WTC11 (cell line): ENCODE data around the gene IL16. TPM values are rescaled to one million over a fixed set of nuclear protein-coding genes. Genes with fewer than 3 reads are reported as not detected.

Experiments used
- ATAC-seq: fragments of 200-7000 bp; cut with Tn5 transposase; 2 replicates; pipeline ENCODE4 v1.10.0; 2021; ENCODE audit warnings: mild to moderate bottlenecking, moderate library complexity
- CTCF ChIA-PET: fragments of 300-600 bp; sonication (Branson Sonifier 250); formaldehyde crosslinking; loops from one replicate; lab custom pipeline; 2021; ENCODE audit warnings: antibody characterized with exemption; lab: Charles Lee
- POLR2A ChIA-PET: fragments of 350-600 bp; sonication (Branson Sonifier 250); formaldehyde crosslinking; loops from one replicate; lab custom pipeline; 2021; ENCODE audit warnings: antibody characterized with exemption; lab: Charles Lee
- DNase-seq: peaks from one replicate; pipeline ENCODE4 v3.0.0; 2021; ENCODE audit warnings: low spot score
- H3K27ac Mint-ChIP-seq: 2 replicates; pipeline ENCODE4 v1.8.0; 2021; ENCODE audit warnings: mixed read lengths
- H3K27me3 Mint-ChIP-seq: 2 replicates; pipeline ENCODE4 v1.8.0; 2021; ENCODE audit warnings: low read depth, mild to moderate bottlenecking, moderate library complexity, mixed read lengths
- H3K36me3 Mint-ChIP-seq: 2 replicates; pipeline ENCODE4 v1.8.0; 2021; ENCODE audit warnings: mixed read lengths
- H3K4me1 Mint-ChIP-seq: 2 replicates; pipeline ENCODE4 v1.8.0; 2022; ENCODE audit warnings: mixed read lengths
- H3K4me3 Mint-ChIP-seq: 2 replicates; pipeline ENCODE4 v1.8.0; 2021; ENCODE audit warnings: mild to moderate bottlenecking, moderate library complexity, mixed read lengths
- H3K9me3 Mint-ChIP-seq: 2 replicates; pipeline ENCODE4 v1.8.0; 2021; ENCODE audit warnings: mixed read lengths
- E2F4 ChIP-seq: sonication (generic); formaldehyde crosslinking; IDR thresholded peaks from 2 replicates; pipeline ENCODE4 v1.8.1; 2022; ENCODE audit warnings: low read depth, mild to moderate bottlenecking, moderate library complexity, missing genetic modification reagents, borderline replicate concordance
- ELF4 ChIP-seq: sonication (generic); formaldehyde crosslinking; IDR thresholded peaks from 2 replicates; pipeline ENCODE4 v1.8.1; 2022; ENCODE audit warnings: low read depth, mild to moderate bottlenecking, moderate library complexity, missing genetic modification reagents
- EMX1 ChIP-seq: fragments of 250-450 bp; sonication (Bioruptor Pico); IDR thresholded peaks from 2 replicates; pipeline ENCODE4 v1.8.0; 2021; ENCODE audit warnings: mild to moderate bottlenecking
- FOXP4 ChIP-seq: sonication (generic); formaldehyde crosslinking; IDR thresholded peaks from 2 replicates; pipeline ENCODE4 v1.8.0; 2022; ENCODE audit warnings: mild to moderate bottlenecking, missing genetic modification reagents
- IRF2 ChIP-seq: sonication (generic); formaldehyde crosslinking; IDR thresholded peaks from 2 replicates; pipeline ENCODE4 v1.8.0; 2022; ENCODE audit warnings: low read depth, missing genetic modification reagents, borderline replicate concordance
- JAZF1 ChIP-seq: fragments of 250-450 bp; sonication (Bioruptor Pico); IDR thresholded peaks from 2 replicates; pipeline ENCODE4 v1.9.0; 2021; ENCODE audit warnings: moderate library complexity, mild to moderate bottlenecking, inconsistent platforms
- MYBL2 ChIP-seq: sonication (generic); formaldehyde crosslinking; IDR thresholded peaks from 2 replicates; pipeline ENCODE4 v1.8.1; 2023; ENCODE audit warnings: mild to moderate bottlenecking, moderate library complexity, missing genetic modification reagents
- NFATC4 ChIP-seq: fragments of 250-450 bp; sonication (Bioruptor Pico); IDR thresholded peaks from 2 replicates; pipeline ENCODE4 v1.9.0; 2021; ENCODE audit warnings: mild to moderate bottlenecking
- NFYB ChIP-seq: sonication (generic); formaldehyde crosslinking; conservative IDR thresholded peaks from 2 replicates; pipeline ENCODE4 v1.8.0; 2022; ENCODE audit warnings: low read depth, missing genetic modification reagents
- NR1H2 ChIP-seq: sonication (generic); formaldehyde crosslinking; IDR thresholded peaks from 2 replicates; pipeline ENCODE4 v1.9.0; 2021; ENCODE audit warnings: mild to moderate bottlenecking, moderate library complexity, missing genetic modification reagents
- NR2C2 ChIP-seq: sonication (generic); formaldehyde crosslinking; IDR thresholded peaks from 2 replicates; pipeline ENCODE4 v1.8.0; 2022; ENCODE audit warnings: mild to moderate bottlenecking, missing genetic modification reagents
- OVOL2 ChIP-seq: fragments of 250-450 bp; sonication (Bioruptor Pico); IDR thresholded peaks from 2 replicates; pipeline ENCODE4 v1.9.0; 2021; ENCODE audit warnings: mild to moderate bottlenecking, borderline replicate concordance
- RELA ChIP-seq: sonication (generic); formaldehyde crosslinking; IDR thresholded peaks from 2 replicates; pipeline ENCODE4 v1.8.1; 2022; ENCODE audit warnings: missing genetic modification reagents, mild to moderate bottlenecking, borderline replicate concordance
- SP1 ChIP-seq: sonication (generic); formaldehyde crosslinking; conservative IDR thresholded peaks from 2 replicates; pipeline ENCODE4 v1.8.1; 2022; ENCODE audit warnings: missing genetic modification reagents
- ZNF138 ChIP-seq: sonication (generic); formaldehyde crosslinking; conservative IDR thresholded peaks from 2 replicates; pipeline ENCODE4 v1.8.1; 2022; ENCODE audit warnings: mild to moderate bottlenecking, moderate library complexity, missing genetic modification reagents
- ZNF232 ChIP-seq: sonication (generic); formaldehyde crosslinking; IDR thresholded peaks from 2 replicates; pipeline ENCODE4 v1.8.0; 2022; ENCODE audit warnings: mild to moderate bottlenecking, missing genetic modification reagents
- ZNF317 ChIP-seq: sonication (generic); formaldehyde crosslinking; IDR thresholded peaks from 2 replicates; pipeline ENCODE4 v1.8.1; 2023; ENCODE audit warnings: low read depth, mild to moderate bottlenecking, moderate library complexity, missing genetic modification reagents, borderline replicate concordance
- ZNF416 ChIP-seq: fragments of 250-450 bp; sonication (Bioruptor Pico); IDR thresholded peaks from 2 replicates; pipeline ENCODE4 v1.9.0; 2021; ENCODE audit warnings: mild to moderate bottlenecking, inconsistent platforms
- ZNF532 ChIP-seq: fragments of 250-450 bp; sonication (Bioruptor Pico); IDR thresholded peaks from 2 replicates; pipeline ENCODE4 v1.9.0; 2021; ENCODE audit warnings: mild to moderate bottlenecking, borderline replicate concordance
- total RNA-seq: library from RNA; stranded (reverse); gene quantifications from 3 replicates; pipeline ENCODE4 v1.2.3, GENCODE V29; 2021
- TF ChIP-seq, protein P1 (sequence below): sonication (generic); formaldehyde crosslinking; conservative IDR thresholded peaks from 2 replicates; pipeline ENCODE4 v1.8.1; 2022; ENCODE audit warnings: mild to moderate bottlenecking, missing genetic modification reagents
- TF ChIP-seq, protein P2 (sequence below): sonication (generic); formaldehyde crosslinking; IDR thresholded peaks from 2 replicates; pipeline ENCODE4 v1.8.1; 2023; ENCODE audit warnings: mild to moderate bottlenecking, missing genetic modification reagents, moderate library complexity
- TF ChIP-seq, protein P3 (sequence below): sonication (generic); formaldehyde crosslinking; IDR thresholded peaks from 2 replicates; pipeline ENCODE4 v1.8.1; 2022; ENCODE audit warnings: low read depth, missing genetic modification reagents, borderline replicate concordance
- TF ChIP-seq, protein P4 (sequence below): sonication (generic); formaldehyde crosslinking; IDR thresholded peaks from 2 replicates; pipeline ENCODE4 v1.8.1; 2023; ENCODE audit warnings: mild to moderate bottlenecking, missing genetic modification reagents, borderline replicate concordance

The IL16 gene
- total RNA-seq, 1 experiment from 2014 or later: 0.61 TPM

GRCh38 chr15:81336568-81336967 is 139.9 kb downstream of the IL16 start:
- POLR2A ChIA-PET: no interaction called here
- no peaks in the 10 kb centered on the region for H3K9me3 Mint-ChIP-seq
- DNase-seq (no peak), ATAC-seq (peak; percentile 41; the same call in 1 of the 2 replicates)
- no peaks in the 10 kb centered on the region for H3K36me3 Mint-ChIP-seq
- no peaks in the 10 kb centered on the region for H3K27me3 Mint-ChIP-seq
- no peak for TF ChIP-seq E2F4 (CRISPR knock-in tag)
- no peak for TF ChIP-seq OVOL2
- TF ChIP-seq JAZF1 (CRISPR knock-in tag): no peak
- TF ChIP-seq ZNF317 (CRISPR knock-in tag): no peak
- no peak for TF ChIP-seq IRF2
- no peak for TF ChIP-seq SP1
- TF ChIP-seq, protein P1, sequence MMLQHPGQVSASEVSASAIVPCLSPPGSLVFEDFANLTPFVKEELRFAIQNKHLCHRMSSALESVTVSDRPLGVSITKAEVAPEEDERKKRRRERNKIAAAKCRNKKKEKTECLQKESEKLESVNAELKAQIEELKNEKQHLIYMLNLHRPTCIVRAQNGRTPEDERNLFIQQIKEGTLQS (CRISPR knock-in tag): no peak
- TF ChIP-seq EMX1 (CRISPR knock-in tag): no peak
- TF ChIP-seq ZNF232 (CRISPR knock-in tag): no peak
- no peak for TF ChIP-seq ZNF416 (CRISPR knock-in tag)
- TF ChIP-seq ELF4 (CRISPR knock-in tag): no peak
- no peak for TF ChIP-seq NFYB (CRISPR knock-in tag)
- TF ChIP-seq NR1H2 (CRISPR knock-in tag): no peak
- TF ChIP-seq, protein P2, sequence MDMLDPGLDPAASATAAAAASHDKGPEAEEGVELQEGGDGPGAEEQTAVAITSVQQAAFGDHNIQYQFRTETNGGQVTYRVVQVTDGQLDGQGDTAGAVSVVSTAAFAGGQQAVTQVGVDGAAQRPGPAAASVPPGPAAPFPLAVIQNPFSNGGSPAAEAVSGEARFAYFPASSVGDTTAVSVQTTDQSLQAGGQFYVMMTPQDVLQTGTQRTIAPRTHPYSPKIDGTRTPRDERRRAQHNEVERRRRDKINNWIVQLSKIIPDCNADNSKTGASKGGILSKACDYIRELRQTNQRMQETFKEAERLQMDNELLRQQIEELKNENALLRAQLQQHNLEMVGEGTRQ (CRISPR knock-in tag): no peak
- TF ChIP-seq ZNF532 (CRISPR knock-in tag): no peak
- no peak for TF ChIP-seq FOXP4 (CRISPR knock-in tag)
- TF ChIP-seq RELA (CRISPR knock-in tag): no peak
- no peak for TF ChIP-seq MYBL2 (CRISPR knock-in tag)
- H3K27ac Mint-ChIP-seq: no peak overlapping the region
- CTCF ChIA-PET: interaction anchor here (0.7 to 1.7 kb wide), 6 partner anchors 9 to 70 kb away, joined by 3 to 8 read pairs (median 4); partner anchors contain the start of gene STARD5
- H3K4me1 Mint-ChIP-seq: no peaks in the 10 kb centered on the region
- no peak overlapping the region for H3K4me3 Mint-ChIP-seq

DNA sequence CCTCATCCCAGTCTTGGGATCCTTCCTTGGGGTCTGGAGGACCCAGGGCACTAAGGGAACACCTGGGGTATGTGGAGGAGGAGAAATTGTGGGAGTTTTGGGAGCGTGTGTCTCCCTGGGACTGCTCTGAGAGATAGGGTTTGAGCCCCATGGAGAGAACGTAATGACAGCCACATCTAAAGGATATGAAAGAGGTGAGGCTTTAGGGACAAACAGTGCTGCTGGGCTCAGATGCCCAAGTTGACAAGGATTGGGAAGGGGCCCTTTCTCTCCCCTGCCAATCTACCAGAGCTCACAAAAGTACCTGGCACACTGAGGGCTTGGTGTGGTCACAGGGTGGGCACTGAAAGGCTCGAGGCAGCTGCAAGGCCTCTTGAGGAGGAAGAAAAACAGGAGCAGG is 140.6 kb downstream of the IL16 start:
- no peaks in the 10 kb centered on the region for H3K4me1 Mint-ChIP-seq
- H3K27me3 Mint-ChIP-seq: no peaks in the 10 kb centered on the region
- POLR2A ChIA-PET: no interaction called here
- H3K9me3 Mint-ChIP-seq: no peaks in the 10 kb centered on the region
- no peak overlapping the region for H3K27ac Mint-ChIP-seq
- H3K4me3 Mint-ChIP-seq: no peak overlapping the region
- DNase-seq: no peak
- CTCF ChIA-PET: interaction anchor here (0.7 to 1.7 kb wide), 6 partner anchors 10 to 71 kb away, joined by 3 to 8 read pairs (median 4); partner anchors contain the start of gene STARD5
- H3K36me3 Mint-ChIP-seq: no peaks in the 10 kb centered on the region
- no peak for ATAC-seq
- TF ChIP-seq ZNF138 (CRISPR knock-in tag) (no peak), NR2C2 (CRISPR knock-in tag) (no peak), MYBL2 (CRISPR knock-in tag) (no peak), NFATC4 (CRISPR knock-in tag) (no peak)
- TF ChIP-seq, protein P3, sequence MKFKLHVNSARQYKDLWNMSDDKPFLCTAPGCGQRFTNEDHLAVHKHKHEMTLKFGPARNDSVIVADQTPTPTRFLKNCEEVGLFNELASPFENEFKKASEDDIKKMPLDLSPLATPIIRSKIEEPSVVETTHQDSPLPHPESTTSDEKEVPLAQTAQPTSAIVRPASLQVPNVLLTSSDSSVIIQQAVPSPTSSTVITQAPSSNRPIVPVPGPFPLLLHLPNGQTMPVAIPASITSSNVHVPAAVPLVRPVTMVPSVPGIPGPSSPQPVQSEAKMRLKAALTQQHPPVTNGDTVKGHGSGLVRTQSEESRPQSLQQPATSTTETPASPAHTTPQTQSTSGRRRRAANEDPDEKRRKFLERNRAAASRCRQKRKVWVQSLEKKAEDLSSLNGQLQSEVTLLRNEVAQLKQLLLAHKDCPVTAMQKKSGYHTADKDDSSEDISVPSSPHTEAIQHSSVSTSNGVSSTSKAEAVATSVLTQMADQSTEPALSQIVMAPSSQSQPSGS (CRISPR knock-in tag): no peak
- TF ChIP-seq, protein P4, sequence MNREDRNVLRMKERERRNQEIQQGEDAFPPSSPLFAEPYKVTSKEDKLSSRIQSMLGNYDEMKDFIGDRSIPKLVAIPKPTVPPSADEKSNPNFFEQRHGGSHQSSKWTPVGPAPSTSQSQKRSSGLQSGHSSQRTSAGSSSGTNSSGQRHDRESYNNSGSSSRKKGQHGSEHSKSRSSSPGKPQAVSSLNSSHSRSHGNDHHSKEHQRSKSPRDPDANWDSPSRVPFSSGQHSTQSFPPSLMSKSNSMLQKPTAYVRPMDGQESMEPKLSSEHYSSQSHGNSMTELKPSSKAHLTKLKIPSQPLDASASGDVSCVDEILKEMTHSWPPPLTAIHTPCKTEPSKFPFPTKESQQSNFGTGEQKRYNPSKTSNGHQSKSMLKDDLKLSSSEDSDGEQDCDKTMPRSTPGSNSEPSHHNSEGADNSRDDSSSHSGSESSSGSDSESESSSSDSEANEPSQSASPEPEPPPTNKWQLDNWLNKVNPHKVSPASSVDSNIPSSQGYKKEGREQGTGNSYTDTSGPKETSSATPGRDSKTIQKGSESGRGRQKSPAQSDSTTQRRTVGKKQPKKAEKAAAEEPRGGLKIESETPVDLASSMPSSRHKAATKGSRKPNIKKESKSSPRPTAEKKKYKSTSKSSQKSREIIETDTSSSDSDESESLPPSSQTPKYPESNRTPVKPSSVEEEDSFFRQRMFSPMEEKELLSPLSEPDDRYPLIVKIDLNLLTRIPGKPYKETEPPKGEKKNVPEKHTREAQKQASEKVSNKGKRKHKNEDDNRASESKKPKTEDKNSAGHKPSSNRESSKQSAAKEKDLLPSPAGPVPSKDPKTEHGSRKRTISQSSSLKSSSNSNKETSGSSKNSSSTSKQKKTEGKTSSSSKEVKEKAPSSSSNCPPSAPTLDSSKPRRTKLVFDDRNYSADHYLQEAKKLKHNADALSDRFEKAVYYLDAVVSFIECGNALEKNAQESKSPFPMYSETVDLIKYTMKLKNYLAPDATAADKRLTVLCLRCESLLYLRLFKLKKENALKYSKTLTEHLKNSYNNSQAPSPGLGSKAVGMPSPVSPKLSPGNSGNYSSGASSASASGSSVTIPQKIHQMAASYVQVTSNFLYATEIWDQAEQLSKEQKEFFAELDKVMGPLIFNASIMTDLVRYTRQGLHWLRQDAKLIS (CRISPR knock-in tag): no peak
